Pancreas (tissue), 10 donors: Measurements from ENCODE around the gene COG1. TPM values are rescaled to one million over a fixed set of nuclear protein-coding genes. Genes with fewer than 3 reads are reported as not detected.

Source experiments
- ATAC-seq, 4 donors: fragments of 200-7000 bp; cut with Tn5 transposase; one replicate each; pipeline versions ENCODE4 v1.8.0 to v1.9.1; 2020; ENCODE audit warnings: mild to moderate bottlenecking in 4 of 4, moderate library complexity in 4 of 4
- DNase-seq, 6 donors: peaks; one replicate each; pipeline ENCODE4 v3.0.0-alpha.2; 2020
- FAIRE-seq: peaks from 2 replicates; lab custom pipeline; 2012; peaks lifted over from hg19 to GRCh38; lab: Jason Lieb, UNC
- H3K27ac ChIP-seq, 4 donors: fragments of 200-600 bp; sonication (generic); 1 replicate in 3 of 4; 2 replicates in 1 of 4; pipeline versions ENCODE4 v1.5.0 to v1.8.0; 2020
- H3K27me3 ChIP-seq, 4 donors: fragments of 200-600 bp; one replicate each; pipeline ENCODE4 v1.8.0; 2021
- H3K36me3 ChIP-seq, 3 donors: fragments of 200-600 bp; sonication (generic) in 1 of 3; one replicate each; pipeline versions ENCODE4 v1.5.0 to v1.8.0; 2020 to 2021
- H3K4me1 ChIP-seq, 3 donors: fragments of 200-600 bp; one replicate each; pipeline ENCODE4 v1.8.0; 2021
- H3K4me3 ChIP-seq, 4 donors: fragments of 200-600 bp; sonication (generic) in 2 of 4; one replicate each; pipeline versions ENCODE4 v1.5.0 to v1.8.0; 2020 to 2021
- H3K9me3 ChIP-seq, 4 donors: fragments of 200-600 bp; one replicate each; pipeline ENCODE4 v1.8.0; 2021
- WGBS, 2 donors: extraction: QIAGEN DNeasy Blood & Tissue Kit; methylation state at CpG; one replicate each; pipeline ENCODE4 v1.1.7; 2013; 5-methylcytosine and 5-hydroxymethylcytosine counted together
- intact Hi-C, 3 donors: fragments of 100-400 bp; cut with DNase I; formaldehyde crosslinking; loops; one replicate each; pipeline versions ENCODE4 v1.11.1 to v1.14.2; 2022
- polyA plus RNA-seq, 2 donors: library from polyadenylated mRNA; stranded (reverse); fragments of 200-250 nt; gene quantifications; one replicate each; pipeline ENCODE4 v1.2.3, GENCODE V29; 2013
- total RNA-seq, 6 donors: library from RNA; stranded (reverse); fragmentation: NEBNext Ultra II Directional in 4 of 6; extraction: Animal tissue kit (Norgen Biotek cat#: 25700) in 4 of 6; gene quantifications; one replicate each; pipeline versions ENCODE4 v1.2.1 to v1.2.4, GENCODE V29; 2021 to 2023
- TF ChIP-seq, protein P1 (sequence below), 4 donors: fragments of 200-600 bp; sonication (generic) in 3 of 4; IDR thresholded peaks; one replicate each; pipeline versions ENCODE4 v1.5.0 to v1.8.0; 2021; ENCODE audit warnings: antibody characterized with exemption in 4 of 4
- donor health status: healthy with polysubstance abuse.
- donor health status: DM: no; HTN: no; CAD: no; lungs with moderate emphysema.
- donor health status: DM: no; HTN: no; CAD: no.
- donor health status: control.
- donor health status: control.
- donor health status: Bipolar disorder and iron deficiency.
- donor health status: DM: yes; HTN: yes; CAD: no.
- donor health status: DM: no; HTN: no; CAD: no.
- donor health status: DM: no; HTN: no; CAD: no.
- donor health status: DM: yes; HTN: yes; CAD: no.

Gene COG1
- total and polyA plus RNA-seq, 8 donors = 21.1 to 29.6 (median 25.5) TPM

- ATAC-seq = peak; percentile 46 to 90 (median 80)
- Histone ChIP-seq H3K9me3 (no peaks in the 10 kb centered on the region), H3K4me1 (peaks cover 0 to 5% (median 0%) of the 10 kb centered on the region in 3 donors), H3K27me3 (no peaks in the 10 kb centered on the region), H3K27ac (no peak overlapping the region), H3K36me3 (no peaks in the 10 kb centered on the region), H3K4me3 (no peak overlapping the region)
- TF ChIP-seq, protein P1, sequence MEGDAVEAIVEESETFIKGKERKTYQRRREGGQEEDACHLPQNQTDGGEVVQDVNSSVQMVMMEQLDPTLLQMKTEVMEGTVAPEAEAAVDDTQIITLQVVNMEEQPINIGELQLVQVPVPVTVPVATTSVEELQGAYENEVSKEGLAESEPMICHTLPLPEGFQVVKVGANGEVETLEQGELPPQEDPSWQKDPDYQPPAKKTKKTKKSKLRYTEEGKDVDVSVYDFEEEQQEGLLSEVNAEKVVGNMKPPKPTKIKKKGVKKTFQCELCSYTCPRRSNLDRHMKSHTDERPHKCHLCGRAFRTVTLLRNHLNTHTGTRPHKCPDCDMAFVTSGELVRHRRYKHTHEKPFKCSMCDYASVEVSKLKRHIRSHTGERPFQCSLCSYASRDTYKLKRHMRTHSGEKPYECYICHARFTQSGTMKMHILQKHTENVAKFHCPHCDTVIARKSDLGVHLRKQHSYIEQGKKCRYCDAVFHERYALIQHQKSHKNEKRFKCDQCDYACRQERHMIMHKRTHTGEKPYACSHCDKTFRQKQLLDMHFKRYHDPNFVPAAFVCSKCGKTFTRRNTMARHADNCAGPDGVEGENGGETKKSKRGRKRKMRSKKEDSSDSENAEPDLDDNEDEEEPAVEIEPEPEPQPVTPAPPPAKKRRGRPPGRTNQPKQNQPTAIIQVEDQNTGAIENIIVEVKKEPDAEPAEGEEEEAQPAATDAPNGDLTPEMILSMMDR (IDR thresholded peaks at IDR 0.05) = no peak
- 18% methylated on average over 15 of the region's 15 CpGs for WGBS, 2 donors
- intact Hi-C loops = no loop called here
- FAIRE-seq = no peak
- no peak for DNase-seq
These were observed 10.1 kb upstream of the COG1 start for GRCh38 chr17:73182616-73183310.

DNA sequence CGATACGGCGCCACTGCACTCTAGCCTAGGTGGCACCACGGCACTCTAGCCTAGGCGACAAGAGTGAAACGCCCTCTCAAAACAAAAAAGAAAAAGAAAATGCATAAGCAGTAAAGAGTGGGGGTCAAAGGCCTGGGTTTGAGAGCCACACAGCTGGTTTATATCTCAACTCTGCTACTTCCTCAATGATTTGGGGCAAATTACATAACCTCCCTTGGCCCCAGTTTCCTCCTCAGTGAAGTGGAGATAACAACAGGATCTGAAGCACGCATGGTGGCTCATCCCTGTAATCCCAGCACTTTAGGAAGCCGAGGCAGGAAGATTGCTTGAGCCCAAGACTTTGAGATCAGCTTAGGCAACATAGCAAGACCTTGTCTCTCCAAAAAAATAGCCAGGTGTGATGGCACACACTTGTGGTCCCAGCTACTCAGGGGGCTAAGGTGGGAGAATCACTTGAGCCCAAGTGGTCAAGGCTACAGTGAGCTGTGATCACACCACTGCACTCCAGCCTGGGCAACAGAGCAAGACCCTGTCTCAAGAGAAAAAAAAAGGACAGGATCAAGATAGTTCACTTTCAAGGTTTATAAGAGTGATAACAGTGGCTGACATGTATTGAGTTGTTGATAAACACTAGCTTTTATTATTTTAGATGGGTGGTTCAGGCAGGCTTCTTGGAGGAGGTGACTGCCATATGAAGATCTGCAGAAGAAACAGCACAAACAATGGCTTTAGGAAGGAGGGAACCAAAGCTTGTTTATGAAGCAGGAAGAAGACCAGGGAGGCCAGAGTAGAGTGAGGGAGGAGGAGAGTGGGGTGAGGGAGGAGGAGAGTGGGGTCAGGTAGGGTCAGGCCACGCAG is 8.5 kb upstream of the COG1 start:
- H3K36me3 ChIP-seq = no peaks in the 10 kb centered on the region
- H3K9me3 ChIP-seq = no peaks in the 10 kb centered on the region
- peaks cover 0 to 5% (median 0%) of the 10 kb centered on the region in 3 donors for H3K4me1 ChIP-seq
- 89 to 95% methylated on average over 9 of the region's 9 CpGs for WGBS, 2 donors
- FAIRE-seq = no peak
- no peak overlapping the region for H3K4me3 ChIP-seq
- no peak for ATAC-seq
- H3K27me3 ChIP-seq = no peaks in the 10 kb centered on the region
- intact Hi-C loops = no loop called here
- TF ChIP-seq, protein P1 (IDR thresholded peaks at IDR 0.05) = no peak
- no peak overlapping the region for H3K27ac ChIP-seq
- DNase-seq = no peak

DNA sequence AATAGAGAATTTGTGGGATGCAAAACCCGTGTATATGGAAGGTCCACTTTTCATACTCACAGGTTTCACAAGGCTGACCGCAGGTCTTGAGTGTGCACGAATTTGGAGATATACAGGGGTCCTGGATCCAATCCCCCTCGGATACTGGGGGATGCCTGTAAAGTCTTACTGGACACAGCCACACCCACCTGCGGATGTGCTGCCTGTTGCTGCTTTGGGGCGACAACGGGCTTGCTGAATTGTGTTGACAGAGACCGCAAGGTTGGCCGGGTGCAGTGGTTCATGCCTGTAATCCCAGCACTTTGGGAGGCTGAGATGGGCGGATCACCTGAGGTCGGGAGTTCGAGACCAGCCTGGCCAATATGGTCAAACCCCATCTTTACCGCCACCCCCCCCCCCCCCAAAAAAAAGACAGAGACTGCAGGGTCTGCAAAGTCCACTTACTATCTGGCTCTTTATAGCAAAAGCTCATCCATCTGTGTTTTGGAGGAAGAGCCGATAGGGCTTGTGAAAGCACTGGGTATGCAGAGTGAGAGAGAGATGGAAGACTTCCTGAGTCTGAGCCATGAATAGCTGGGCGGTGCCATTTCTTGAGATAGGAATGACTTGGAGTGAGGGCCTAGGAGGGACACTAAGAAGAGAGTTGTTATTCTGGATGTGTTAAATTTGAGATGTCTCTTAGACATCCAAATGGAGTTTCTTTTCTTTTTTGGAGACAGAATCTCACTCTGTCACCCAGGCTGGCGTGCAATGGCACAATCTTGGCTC is 6.4 kb upstream of the COG1 start:
- Histone ChIP-seq H3K4me1 (peaks cover 0 to 5% (median 0%) of the 10 kb centered on the region in 3 donors), H3K4me3 (no peak overlapping the region), H3K27me3 (no peaks in the 10 kb centered on the region), H3K36me3 (no peaks in the 10 kb centered on the region), H3K9me3 (no peaks in the 10 kb centered on the region), H3K27ac (no peak overlapping the region)
- DNase-seq = no peak
- WGBS, 2 donors = 88 to 89% methylated on average over 16 of the region's 16 CpGs
- FAIRE-seq = no peak
- TF ChIP-seq, protein P1 (IDR thresholded peaks at IDR 0.05) = no peak
- ATAC-seq = no peak
- intact Hi-C loops = no loop called here

- peaks cover 0 to 5% (median 0%) of the 10 kb centered on the region in 3 donors for H3K4me1 ChIP-seq
- 59 to 66% methylated on average over 9 of the region's 9 CpGs for WGBS, 2 donors
- no peaks in the 10 kb centered on the region for H3K27me3 ChIP-seq
- intact Hi-C loops = no loop called here
- ATAC-seq (no peak), DNase-seq (no peak), FAIRE-seq (no peak)
- no peak overlapping the region for H3K4me3 ChIP-seq
- TF ChIP-seq, protein P1 (IDR thresholded peaks at IDR 0.05) = no peak
- no peak overlapping the region for H3K27ac ChIP-seq
- H3K9me3 ChIP-seq = no peaks in the 10 kb centered on the region
- H3K36me3 ChIP-seq = no peaks in the 10 kb centered on the region
These were observed 5.6 kb upstream of the COG1 start for GRCh38 chr17:73187203-73187769.
